HUES48 (cell line): Measurements from ENCODE around the gene RMDN2.

Experiments used
- H3K27ac ChIP-seq: one replicate; pipeline ENCODE4 v1.7.0; 2013; ENCODE audit warnings: low read depth, low read length, inconsistent platforms
- H3K27me3 ChIP-seq: 2 replicates; pipeline ENCODE4 v1.6.1; 2013; ENCODE audit warnings: mild to moderate bottlenecking, low read length; ENCODE audit not compliant: control insufficient read depth, insufficient read depth
- H3K36me3 ChIP-seq: 2 replicates; pipeline ENCODE4 v1.6.1; 2013; ENCODE audit warnings: low read length; ENCODE audit not compliant: control insufficient read depth, insufficient read depth
- H3K4me1 ChIP-seq: 2 replicates; pipeline ENCODE4 v1.6.1; 2013; ENCODE audit warnings: mild to moderate bottlenecking, low read length; ENCODE audit not compliant: control insufficient read depth, insufficient read depth
- H3K4me3 ChIP-seq: 2 replicates; pipeline ENCODE4 v1.5.1; 2013; ENCODE audit warnings: mild to moderate bottlenecking, low read depth, low read length
- H3K9ac ChIP-seq: 2 replicates; pipeline ENCODE4 v1.6.1; 2013; ENCODE audit warnings: mild to moderate bottlenecking, low read depth, low read length, moderate library complexity
- H3K9me3 ChIP-seq: 2 replicates; pipeline ENCODE4 v1.6.1; 2013; ENCODE audit warnings: low read length; ENCODE audit not compliant: control insufficient read depth, insufficient read depth

The RMDN2 gene

GRCh38 chr2:37886745-37887144 lies 38.3 kb upstream of the RMDN2 start:
- H3K27me3 ChIP-seq: no peaks in the 10 kb centered on the region
- no peak overlapping the region for H3K27ac ChIP-seq
- H3K9ac ChIP-seq: no peak overlapping the region
- peaks cover 23% of the 10 kb centered on the region for H3K4me1 ChIP-seq
- H3K4me3 ChIP-seq: no peak overlapping the region
- no peaks in the 10 kb centered on the region for H3K9me3 ChIP-seq
- H3K36me3 ChIP-seq: no peaks in the 10 kb centered on the region

GRCh38 chr2:37887286-37887685 lies 37.8 kb upstream of the RMDN2 start:
- Histone ChIP-seq H3K9ac (no peak overlapping the region), H3K27ac (no peak overlapping the region), H3K4me1 (peaks cover 18% of the 10 kb centered on the region), H3K36me3 (no peaks in the 10 kb centered on the region), H3K9me3 (no peaks in the 10 kb centered on the region), H3K27me3 (no peaks in the 10 kb centered on the region), H3K4me3 (no peak overlapping the region)

- no peaks in the 10 kb centered on the region for H3K27me3 ChIP-seq
- no peak overlapping the region for H3K4me3 ChIP-seq
- no peaks in the 10 kb centered on the region for H3K9me3 ChIP-seq
- H3K27ac ChIP-seq: no peak overlapping the region
- H3K9ac ChIP-seq: no peak overlapping the region
- H3K36me3 ChIP-seq: no peaks in the 10 kb centered on the region
- peaks cover 5% of the 10 kb centered on the region for H3K4me1 ChIP-seq
Measured at GRCh38 chr2:37890893-37891495, 34.1 kb upstream of the RMDN2 start.

- Histone ChIP-seq H3K27me3 (no peaks in the 10 kb centered on the region), H3K27ac (no peak overlapping the region), H3K36me3 (no peaks in the 10 kb centered on the region), H3K9ac (no peak overlapping the region), H3K4me3 (no peak overlapping the region), H3K4me1 (0 out of 2 replicates have a peak, but pooled peaks cover 3% of the 10 kb centered on the region), H3K9me3 (no peaks in the 10 kb centered on the region)
Measured at GRCh38 chr2:37891846-37892435, 33.1 kb upstream of the RMDN2 start.

GRCh38 chr2:37892436-37893114 lies 32.5 kb upstream of the RMDN2 start:
- H3K4me3 ChIP-seq: no peak overlapping the region
- H3K27ac ChIP-seq: no peak overlapping the region
- H3K9ac ChIP-seq: no peak overlapping the region

GRCh38 chr2:37893327-37893726 lies 31.8 kb upstream of the RMDN2 start:
- Histone ChIP-seq H3K4me3 (no peak overlapping the region), H3K4me1 (0 out of 2 replicates have a peak, but pooled peaks cover 3% of the 10 kb centered on the region), H3K9ac (no peak overlapping the region), H3K36me3 (no peaks in the 10 kb centered on the region), H3K27me3 (no peaks in the 10 kb centered on the region), H3K9me3 (no peaks in the 10 kb centered on the region), H3K27ac (no peak overlapping the region)

More at GRCh38 chr2:37892436-37893114, 32.5 kb upstream of the RMDN2 start:
- H3K4me1 ChIP-seq: 0 out of 2 replicates have a peak, but pooled peaks cover 3% of the 10 kb centered on the region
- H3K27me3 ChIP-seq: no peaks in the 10 kb centered on the region
- H3K9me3 ChIP-seq: no peaks in the 10 kb centered on the region
- H3K36me3 ChIP-seq: no peaks in the 10 kb centered on the region

- Histone ChIP-seq H3K27me3 (no peaks in the 10 kb centered on the region), H3K9ac (no peak overlapping the region), H3K36me3 (no peaks in the 10 kb centered on the region), H3K9me3 (no peaks in the 10 kb centered on the region), H3K27ac (no peak overlapping the region), H3K4me1 (0 out of 2 replicates have a peak, but pooled peaks cover 3% of the 10 kb centered on the region), H3K4me3 (no peak overlapping the region)
Measured at GRCh38 chr2:37894047-37894446, 31.0 kb upstream of the RMDN2 start.

GRCh38 chr2:37894601-37895000 lies 30.5 kb upstream of the RMDN2 start:
- H3K27me3 ChIP-seq: no peaks in the 10 kb centered on the region
- no peak overlapping the region for H3K27ac ChIP-seq
- no peaks in the 10 kb centered on the region for H3K9me3 ChIP-seq
- no peak overlapping the region for H3K9ac ChIP-seq
- H3K4me3 ChIP-seq: no peak overlapping the region
- H3K36me3 ChIP-seq: no peaks in the 10 kb centered on the region
- 0 out of 2 replicates have a peak, but pooled peaks cover 3% of the 10 kb centered on the region for H3K4me1 ChIP-seq

GRCh38 chr2:37895140-37895539 lies 29.9 kb upstream of the RMDN2 start:
- Histone ChIP-seq H3K4me3 (no peak overlapping the region), H3K9ac (no peak overlapping the region), H3K27ac (no peak overlapping the region), H3K9me3 (no peaks in the 10 kb centered on the region), H3K27me3 (no peaks in the 10 kb centered on the region), H3K4me1 (0 out of 2 replicates have a peak, but pooled peaks cover 3% of the 10 kb centered on the region), H3K36me3 (no peaks in the 10 kb centered on the region)

GRCh38 chr2:37896319-37896718 lies 28.8 kb upstream of the RMDN2 start:
- H3K9me3 ChIP-seq: no peaks in the 10 kb centered on the region; the same call in 1 of the 2 replicates
- H3K4me1 ChIP-seq: 0 out of 2 replicates have a peak, but pooled peaks cover 3% of the 10 kb centered on the region
- no peak overlapping the region for H3K27ac ChIP-seq
- H3K4me3 ChIP-seq: no peak overlapping the region
- no peaks in the 10 kb centered on the region for H3K36me3 ChIP-seq
- H3K9ac ChIP-seq: no peak overlapping the region
- H3K27me3 ChIP-seq: no peaks in the 10 kb centered on the region

- Histone ChIP-seq H3K27me3 (no peaks in the 10 kb centered on the region), H3K9me3 (no peaks in the 10 kb centered on the region; the same call in 1 of the 2 replicates), H3K9ac (no peak overlapping the region), H3K27ac (no peak overlapping the region), H3K4me1 (0 out of 2 replicates have a peak, but pooled peaks cover 3% of the 10 kb centered on the region), H3K4me3 (no peak overlapping the region), H3K36me3 (no peaks in the 10 kb centered on the region)
Measured at GRCh38 chr2:37897511-37897910, 27.6 kb upstream of the RMDN2 start.
